IPS-18a (cell line): Measurements from ENCODE around the gene CTBP2.

ENCODE experiments used
- H3K27ac ChIP-seq: one replicate; pipeline ENCODE4 v1.5.1; 2013; ENCODE audit warnings: low read length
- H3K27me3 ChIP-seq: one replicate; pipeline ENCODE4 v1.6.1; 2013; ENCODE audit warnings: mild to moderate bottlenecking, low read length; ENCODE audit not compliant: control insufficient read depth, insufficient read depth
- H3K36me3 ChIP-seq: one replicate; pipeline ENCODE4 v1.6.1; 2013; ENCODE audit warnings: low read depth, low read length; ENCODE audit not compliant: control insufficient read depth
- H3K4me1 ChIP-seq: one replicate; pipeline ENCODE4 v1.6.1; 2013; ENCODE audit warnings: low read depth, low read length; ENCODE audit not compliant: control insufficient read depth
- H3K4me3 ChIP-seq: one replicate; pipeline ENCODE4 v1.5.1; 2013; ENCODE audit warnings: low read length
- H3K9ac ChIP-seq: one replicate; pipeline ENCODE4 v1.6.1; 2013; ENCODE audit warnings: mild to moderate bottlenecking, low read length, moderate library complexity
- H3K9me3 ChIP-seq: one replicate; pipeline ENCODE4 v1.6.1; 2013; ENCODE audit warnings: low read depth, low read length; ENCODE audit not compliant: control insufficient read depth

CTBP2 gene

GRCh38 chr10:125000366-125001312, 159.7 kb downstream of the CTBP2 start:
- Histone ChIP-seq H3K36me3 (peaks cover 67% of the 10 kb centered on the region), H3K27ac (no peak overlapping the region), H3K9ac (no peak overlapping the region), H3K9me3 (no peaks in the 10 kb centered on the region), H3K4me3 (no peak overlapping the region), H3K27me3 (no peaks in the 10 kb centered on the region), H3K4me1 (no peaks in the 10 kb centered on the region)

- Histone ChIP-seq H3K27me3 (no peaks in the 10 kb centered on the region), H3K27ac (no peak overlapping the region), H3K9ac (no peak overlapping the region)
Measured at GRCh38 chr10:124999433-125000365, 160.7 kb downstream of the CTBP2 start.

GRCh38 chr10:124998624-124999291, 161.6 kb downstream of the CTBP2 start:
- no peaks in the 10 kb centered on the region for H3K27me3 ChIP-seq
- peaks cover 86% of the 10 kb centered on the region for H3K36me3 ChIP-seq
- no peaks in the 10 kb centered on the region for H3K4me1 ChIP-seq
- no peak overlapping the region for H3K27ac ChIP-seq
- no peaks in the 10 kb centered on the region for H3K9me3 ChIP-seq
- H3K4me3 ChIP-seq = no peak overlapping the region
- no peak overlapping the region for H3K9ac ChIP-seq

More at GRCh38 chr10:124999433-125000365, 160.7 kb downstream of the CTBP2 start:
- Histone ChIP-seq H3K4me1 (no peaks in the 10 kb centered on the region), H3K4me3 (no peak overlapping the region), H3K9me3 (no peaks in the 10 kb centered on the region), H3K36me3 (peaks cover 76% of the 10 kb centered on the region)

- H3K9me3 ChIP-seq = no peaks in the 10 kb centered on the region
- H3K27me3 ChIP-seq = no peaks in the 10 kb centered on the region
- no peak overlapping the region for H3K4me3 ChIP-seq
- H3K36me3 ChIP-seq = peaks cover 89% of the 10 kb centered on the region
- H3K27ac ChIP-seq = no peak overlapping the region
- H3K4me1 ChIP-seq = no peaks in the 10 kb centered on the region
- H3K9ac ChIP-seq = no peak overlapping the region
Measured at GRCh38 chr10:124997771-124998623, 162.4 kb downstream of the CTBP2 start.

GRCh38 chr10:124997306-124997705, 163.1 kb downstream of the CTBP2 start:
- H3K4me3 ChIP-seq = no peak overlapping the region
- no peaks in the 10 kb centered on the region for H3K9me3 ChIP-seq
- no peaks in the 10 kb centered on the region for H3K27me3 ChIP-seq
- H3K4me1 ChIP-seq = no peaks in the 10 kb centered on the region
- no peak overlapping the region for H3K9ac ChIP-seq
- H3K36me3 ChIP-seq = peaks cover 89% of the 10 kb centered on the region
- H3K27ac ChIP-seq = no peak overlapping the region

- no peak overlapping the region for H3K4me3 ChIP-seq
- no peaks in the 10 kb centered on the region for H3K4me1 ChIP-seq
- no peaks in the 10 kb centered on the region for H3K9me3 ChIP-seq
- H3K36me3 ChIP-seq = peaks cover 89% of the 10 kb centered on the region
- no peaks in the 10 kb centered on the region for H3K27me3 ChIP-seq
- no peak overlapping the region for H3K27ac ChIP-seq
- H3K9ac ChIP-seq = no peak overlapping the region
Measured at GRCh38 chr10:124996854-124997215, 163.5 kb downstream of the CTBP2 start.

- H3K4me3 ChIP-seq = no peak overlapping the region
- no peaks in the 10 kb centered on the region for H3K27me3 ChIP-seq
- no peak overlapping the region for H3K9ac ChIP-seq
- H3K9me3 ChIP-seq = no peaks in the 10 kb centered on the region
- H3K36me3 ChIP-seq = peaks cover 91% of the 10 kb centered on the region
- no peak overlapping the region for H3K27ac ChIP-seq
- H3K4me1 ChIP-seq = no peaks in the 10 kb centered on the region
Measured at GRCh38 chr10:124996127-124996853, 164.1 kb downstream of the CTBP2 start.

GRCh38 chr10:124995605-124996004, 164.8 kb downstream of the CTBP2 start:
- peaks cover 94% of the 10 kb centered on the region for H3K36me3 ChIP-seq
- H3K4me1 ChIP-seq = no peaks in the 10 kb centered on the region
- no peaks in the 10 kb centered on the region for H3K9me3 ChIP-seq
- H3K9ac ChIP-seq = no peak overlapping the region
- H3K27ac ChIP-seq = no peak overlapping the region
- H3K4me3 ChIP-seq = no peak overlapping the region
- H3K27me3 ChIP-seq = no peaks in the 10 kb centered on the region

- H3K36me3 ChIP-seq = peaks cover 91% of the 10 kb centered on the region
- no peaks in the 10 kb centered on the region for H3K27me3 ChIP-seq
- no peaks in the 10 kb centered on the region for H3K4me1 ChIP-seq
- no peak overlapping the region for H3K27ac ChIP-seq
- H3K4me3 ChIP-seq = no peak overlapping the region
- no peaks in the 10 kb centered on the region for H3K9me3 ChIP-seq
- no peak overlapping the region for H3K9ac ChIP-seq
Measured at GRCh38 chr10:124994573-124995473, 165.5 kb downstream of the CTBP2 start.
